ENCODE results near the gene ITPKB. TPM values are rescaled to one million over a fixed set of nuclear protein-coding genes. Genes with fewer than 3 reads are reported as not detected.

Gene ITPKB
- total RNA-seq, 1 donor from 2014 or later = 9.8 TPM

DNA sequence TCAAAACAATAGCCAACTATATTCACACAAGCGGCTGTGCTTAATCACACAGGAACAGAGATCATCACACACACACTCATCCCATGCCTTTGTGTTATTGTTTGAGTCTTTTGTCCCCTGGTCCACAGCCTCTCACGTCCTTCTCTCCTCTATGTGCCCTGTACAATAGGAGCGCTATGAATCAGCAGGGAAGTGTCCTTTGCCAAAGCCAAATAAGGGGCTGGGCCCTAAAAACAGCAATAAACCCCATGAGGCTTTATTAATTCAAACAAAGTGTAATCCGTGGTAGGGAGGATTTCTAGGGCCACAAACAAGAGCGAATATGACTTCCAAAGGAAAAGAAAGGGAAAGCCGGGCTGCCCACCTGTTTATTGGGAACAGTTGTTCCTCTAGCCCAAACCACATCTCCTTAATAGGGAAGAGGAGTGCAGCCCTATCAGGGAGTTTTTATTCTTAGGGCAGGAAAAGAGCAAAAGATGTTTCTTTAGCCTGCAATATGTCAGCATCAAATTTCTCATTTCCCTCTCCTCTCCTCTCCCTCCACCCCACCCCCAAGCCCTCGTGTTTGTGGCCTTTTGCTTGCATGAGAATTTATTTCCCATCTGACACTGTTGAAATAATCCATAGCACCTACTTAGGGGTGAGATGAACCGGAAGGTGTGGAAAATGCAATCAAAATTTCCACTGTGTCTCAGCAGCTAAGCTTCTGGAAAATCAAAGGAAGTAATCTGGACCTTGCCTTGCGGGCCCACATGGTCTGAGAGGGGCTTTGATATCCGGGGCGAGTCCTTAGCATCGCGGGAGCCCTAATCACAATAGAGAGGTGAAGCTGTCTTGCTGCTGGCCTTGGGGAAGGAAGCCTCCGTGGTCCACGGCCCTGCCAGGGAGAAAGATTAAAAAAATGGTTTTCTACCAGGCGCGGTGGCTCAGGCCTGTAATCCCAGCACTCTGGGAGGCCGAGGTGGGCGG, 45.3 kb upstream of the ITPKB start:
- TF ChIP-seq, protein P1, sequence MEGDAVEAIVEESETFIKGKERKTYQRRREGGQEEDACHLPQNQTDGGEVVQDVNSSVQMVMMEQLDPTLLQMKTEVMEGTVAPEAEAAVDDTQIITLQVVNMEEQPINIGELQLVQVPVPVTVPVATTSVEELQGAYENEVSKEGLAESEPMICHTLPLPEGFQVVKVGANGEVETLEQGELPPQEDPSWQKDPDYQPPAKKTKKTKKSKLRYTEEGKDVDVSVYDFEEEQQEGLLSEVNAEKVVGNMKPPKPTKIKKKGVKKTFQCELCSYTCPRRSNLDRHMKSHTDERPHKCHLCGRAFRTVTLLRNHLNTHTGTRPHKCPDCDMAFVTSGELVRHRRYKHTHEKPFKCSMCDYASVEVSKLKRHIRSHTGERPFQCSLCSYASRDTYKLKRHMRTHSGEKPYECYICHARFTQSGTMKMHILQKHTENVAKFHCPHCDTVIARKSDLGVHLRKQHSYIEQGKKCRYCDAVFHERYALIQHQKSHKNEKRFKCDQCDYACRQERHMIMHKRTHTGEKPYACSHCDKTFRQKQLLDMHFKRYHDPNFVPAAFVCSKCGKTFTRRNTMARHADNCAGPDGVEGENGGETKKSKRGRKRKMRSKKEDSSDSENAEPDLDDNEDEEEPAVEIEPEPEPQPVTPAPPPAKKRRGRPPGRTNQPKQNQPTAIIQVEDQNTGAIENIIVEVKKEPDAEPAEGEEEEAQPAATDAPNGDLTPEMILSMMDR (IDR thresholded peaks at IDR 0.05; ENCODE audit: unreplicated experiment) = no peak
- no peak for DNase-seq (ENCODE audit: low spot score, unreplicated experiment)
- no peaks in the 10 kb centered on the region for H3K9me3 Mint-ChIP-seq (ENCODE audit: low read depth)
- H3K4me3 Mint-ChIP-seq (ENCODE audit: low read depth) = no peak overlapping the region
- no peaks in the 10 kb centered on the region for H3K4me1 Mint-ChIP-seq (ENCODE audit: low read depth)
- H3K27ac Mint-ChIP-seq = no peak overlapping the region
- H3K36me3 Mint-ChIP-seq (ENCODE audit: insufficient read depth) = no peaks in the 10 kb centered on the region
- peaks cover 3% of the 10 kb centered on the region for H3K27me3 Mint-ChIP-seq

- no peak overlapping the region for H3K4me3 Mint-ChIP-seq (ENCODE audit: low read depth)
- TF ChIP-seq, protein P1 (IDR thresholded peaks at IDR 0.05; ENCODE audit: unreplicated experiment) = no peak
- no peaks in the 10 kb centered on the region for H3K36me3 Mint-ChIP-seq (ENCODE audit: insufficient read depth)
- no peak for DNase-seq (ENCODE audit: low spot score, unreplicated experiment)
- peaks cover 3% of the 10 kb centered on the region for H3K4me1 Mint-ChIP-seq (ENCODE audit: low read depth)
- H3K9me3 Mint-ChIP-seq (ENCODE audit: low read depth) = no peaks in the 10 kb centered on the region
- H3K27me3 Mint-ChIP-seq = peaks cover 3% of the 10 kb centered on the region
- H3K27ac Mint-ChIP-seq = no peak overlapping the region
Measured at GRCh38 chr1:226782845-226783601, 43.9 kb upstream of the ITPKB start.

GRCh38 chr1:226781937-226782609, 43.0 kb upstream of the ITPKB start:
- H3K9me3 Mint-ChIP-seq (ENCODE audit: low read depth) = no peaks in the 10 kb centered on the region
- TF ChIP-seq, protein P1 (IDR thresholded peaks at IDR 0.05; ENCODE audit: unreplicated experiment) = no peak
- DNase-seq (ENCODE audit: low spot score, unreplicated experiment) = no peak
- H3K27ac Mint-ChIP-seq = no peak overlapping the region
- H3K36me3 Mint-ChIP-seq (ENCODE audit: insufficient read depth) = no peaks in the 10 kb centered on the region
- peaks cover 3% of the 10 kb centered on the region for H3K27me3 Mint-ChIP-seq
- no peak overlapping the region for H3K4me3 Mint-ChIP-seq (ENCODE audit: low read depth)
- peaks cover 3% of the 10 kb centered on the region for H3K4me1 Mint-ChIP-seq (ENCODE audit: low read depth)

DNA sequence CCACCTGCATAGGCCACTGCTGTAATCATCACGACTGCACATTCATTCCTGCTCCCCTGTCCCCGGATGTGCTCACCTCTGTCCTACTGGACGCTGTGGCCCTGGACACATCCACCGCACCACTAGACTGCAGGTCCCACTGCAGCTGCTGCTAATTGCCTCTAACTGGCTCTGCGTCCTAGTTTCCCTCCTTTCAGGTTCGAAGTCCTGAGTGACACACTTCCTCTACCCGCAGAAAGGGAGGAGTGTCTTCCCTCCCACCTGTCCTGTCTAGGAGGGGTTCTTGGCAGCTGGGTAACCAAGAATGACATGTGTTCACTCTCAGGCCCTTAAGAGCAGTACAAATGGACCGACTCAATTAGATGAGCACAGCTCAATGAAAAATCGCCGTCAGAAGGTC, 40.5 kb upstream of the ITPKB start:
- peaks cover 3% of the 10 kb centered on the region for H3K4me1 Mint-ChIP-seq (ENCODE audit: low read depth)
- TF ChIP-seq, protein P1 (IDR thresholded peaks at IDR 0.05; ENCODE audit: unreplicated experiment) = no peak
- no peak for DNase-seq (ENCODE audit: low spot score, unreplicated experiment)
- peaks cover 3% of the 10 kb centered on the region for H3K27me3 Mint-ChIP-seq
- H3K27ac Mint-ChIP-seq = no peak overlapping the region
- H3K9me3 Mint-ChIP-seq (ENCODE audit: low read depth) = no peaks in the 10 kb centered on the region
- no peaks in the 10 kb centered on the region for H3K36me3 Mint-ChIP-seq (ENCODE audit: insufficient read depth)
- H3K4me3 Mint-ChIP-seq (ENCODE audit: low read depth) = no peak overlapping the region

GRCh38 chr1:226778657-226779058, 39.6 kb upstream of the ITPKB start:
- Mint-ChIP-seq H3K9me3 (ENCODE audit: low read depth) (no peaks in the 10 kb centered on the region), H3K4me3 (ENCODE audit: low read depth) (no peak overlapping the region), H3K36me3 (ENCODE audit: insufficient read depth) (no peaks in the 10 kb centered on the region), H3K27me3 (peaks cover 3% of the 10 kb centered on the region), H3K4me1 (ENCODE audit: low read depth) (peaks cover 3% of the 10 kb centered on the region), H3K27ac (no peak overlapping the region)
- TF ChIP-seq, protein P1 (IDR thresholded peaks at IDR 0.05; ENCODE audit: unreplicated experiment) = no peak
- no peak for DNase-seq (ENCODE audit: low spot score, unreplicated experiment)
